DOHH2 (cell line): Measurements from ENCODE around the gene COPS7A.

Source experiments
- EZH2phosphoT487 ChIP-seq: fragments of 200-600 bp; sonication (generic); IDR thresholded peaks from 2 replicates; pipeline ENCODE4 v1.6.1; 2017; ENCODE audit warnings: borderline replicate concordance, mild to moderate bottlenecking, antibody characterized with exemption, low read length, moderate library complexity, mixed read lengths
- TF ChIP-seq, protein P1 (sequence below): fragments of 200-600 bp; sonication (generic); IDR thresholded peaks from one replicate; pipeline ENCODE4 v1.5.1; 2014; ENCODE audit warnings: antibody characterized with exemption, mild to moderate bottlenecking, low read depth, low read length; ENCODE audit not compliant: poor library complexity, severe bottlenecking

DNA sequence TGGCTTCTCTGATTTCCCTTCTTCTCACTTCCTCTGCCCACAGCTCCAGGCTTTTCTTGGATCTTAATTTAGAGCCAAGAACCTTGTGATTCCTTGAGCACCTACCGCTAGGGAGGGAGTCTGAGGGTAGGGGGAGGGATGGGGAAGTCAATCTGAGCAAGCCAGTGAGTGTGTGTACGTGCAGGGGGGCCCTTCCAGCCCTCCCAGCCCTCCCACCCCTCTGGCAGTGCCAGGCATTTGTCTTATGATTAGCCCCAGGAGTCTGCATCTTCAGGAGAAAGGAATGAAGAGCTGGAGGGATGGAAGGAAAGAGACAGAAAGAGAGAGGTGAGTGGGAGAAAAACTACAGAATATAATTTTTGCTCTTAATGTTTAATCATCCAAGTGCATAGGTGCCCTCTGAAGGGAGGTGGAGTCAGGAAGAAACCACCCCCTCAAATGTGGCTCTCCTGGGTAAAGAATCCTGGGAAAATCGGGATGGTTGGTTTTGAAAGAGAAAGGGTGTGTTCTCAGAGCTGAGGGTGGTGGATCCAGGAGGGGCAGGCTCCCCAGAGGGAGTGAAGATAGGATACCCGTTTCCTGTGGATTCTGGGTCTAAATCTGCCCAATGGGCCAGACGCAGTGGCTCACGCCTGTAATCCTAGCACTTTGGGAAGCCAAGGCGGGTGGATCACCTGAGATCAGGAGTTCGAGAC lies 25.3 kb upstream of the COPS7A start:
- TF ChIP-seq, protein P1, sequence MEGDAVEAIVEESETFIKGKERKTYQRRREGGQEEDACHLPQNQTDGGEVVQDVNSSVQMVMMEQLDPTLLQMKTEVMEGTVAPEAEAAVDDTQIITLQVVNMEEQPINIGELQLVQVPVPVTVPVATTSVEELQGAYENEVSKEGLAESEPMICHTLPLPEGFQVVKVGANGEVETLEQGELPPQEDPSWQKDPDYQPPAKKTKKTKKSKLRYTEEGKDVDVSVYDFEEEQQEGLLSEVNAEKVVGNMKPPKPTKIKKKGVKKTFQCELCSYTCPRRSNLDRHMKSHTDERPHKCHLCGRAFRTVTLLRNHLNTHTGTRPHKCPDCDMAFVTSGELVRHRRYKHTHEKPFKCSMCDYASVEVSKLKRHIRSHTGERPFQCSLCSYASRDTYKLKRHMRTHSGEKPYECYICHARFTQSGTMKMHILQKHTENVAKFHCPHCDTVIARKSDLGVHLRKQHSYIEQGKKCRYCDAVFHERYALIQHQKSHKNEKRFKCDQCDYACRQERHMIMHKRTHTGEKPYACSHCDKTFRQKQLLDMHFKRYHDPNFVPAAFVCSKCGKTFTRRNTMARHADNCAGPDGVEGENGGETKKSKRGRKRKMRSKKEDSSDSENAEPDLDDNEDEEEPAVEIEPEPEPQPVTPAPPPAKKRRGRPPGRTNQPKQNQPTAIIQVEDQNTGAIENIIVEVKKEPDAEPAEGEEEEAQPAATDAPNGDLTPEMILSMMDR, result no peak
- TF ChIP-seq EZH2phosphoT487, result no peak
